GM19467 (cell line): ENCODE results near the gene PCP4.

Experiments used
- ATAC-seq: cut with Tn5 transposase; IDR thresholded peaks from one replicate; pipeline ENCODE4 v1.9.1; 2021; ENCODE audit warnings: mild to moderate bottlenecking, moderate library complexity; ENCODE audit not compliant: unreplicated experiment

PCP4 gene

GRCh38 chr21:39969691-39970364 lies 102.6 kb downstream of the PCP4 start:
- no peak for ATAC-seq

GRCh38 chr21:39971956-39972355 lies 104.7 kb downstream of the PCP4 start:
- ATAC-seq, result no peak

- no peak for ATAC-seq
These were observed 105.2 kb downstream of the PCP4 start for GRCh38 chr21:39972471-39972870.

GRCh38 chr21:39972976-39973770 lies 105.9 kb downstream of the PCP4 start:
- ATAC-seq, result no peak

- no peak for ATAC-seq
These were observed 109.6 kb downstream of the PCP4 start for GRCh38 chr21:39976800-39977199.
